T-helper 2 cell treated with Interferon-gamma antibody and Interleukin-4, amounts not matched to agents 5 μg/mL and 100 μg/mL, for 36 hours (primary cell): ENCODE results near the gene POPDC2.

Source experiments
- DNase-seq: peaks from one replicate; pipeline ENCODE4 v3.0.0; 2021; ENCODE audit warnings: low spot score
- H3K27ac Mint-ChIP-seq: one replicate; pipeline ENCODE4 v1.8.0; 2021; ENCODE audit warnings: mild to moderate bottlenecking, mixed read lengths
- H3K27me3 Mint-ChIP-seq: one replicate; pipeline ENCODE4 v1.8.0; 2021; ENCODE audit warnings: low read depth, mixed read lengths
- H3K36me3 Mint-ChIP-seq: one replicate; pipeline ENCODE4 v1.8.0; 2021; ENCODE audit warnings: low read depth, mixed read lengths
- H3K4me1 Mint-ChIP-seq: one replicate; pipeline ENCODE4 v1.8.0; 2021; ENCODE audit warnings: low read depth, mixed read lengths
- H3K4me3 Mint-ChIP-seq: one replicate; pipeline ENCODE4 v1.8.0; 2022; ENCODE audit warnings: mild to moderate bottlenecking, moderate library complexity, mixed read lengths
- H3K9me3 Mint-ChIP-seq: one replicate; pipeline ENCODE4 v1.8.0; 2021; ENCODE audit warnings: mixed read lengths

POPDC2 gene

GRCh38 chr3:119639494-119640350 is 20.7 kb downstream of the POPDC2 start:
- no peak for DNase-seq
- Mint-ChIP-seq H3K9me3 (no peaks in the 10 kb centered on the region), H3K4me1 (peaks cover 43% of the 10 kb centered on the region), H3K27ac (peak overlapping the region; percentile 90), H3K4me3 (peak overlapping the region; percentile 63), H3K27me3 (no peaks in the 10 kb centered on the region), H3K36me3 (peaks cover 13% of the 10 kb centered on the region)

GRCh38 chr3:119637679-119638477 is 22.5 kb downstream of the POPDC2 start:
- Mint-ChIP-seq H3K27me3 (no peaks in the 10 kb centered on the region), H3K36me3 (peaks cover 12% of the 10 kb centered on the region), H3K27ac (peak overlapping the region; percentile 90), H3K4me3 (peak overlapping the region; percentile 63), H3K9me3 (no peaks in the 10 kb centered on the region), H3K4me1 (peaks cover 40% of the 10 kb centered on the region)
- peak; percentile 9 for DNase-seq

- no peak overlapping the region for H3K4me3 Mint-ChIP-seq
- DNase-seq: no peak
- no peak overlapping the region for H3K27ac Mint-ChIP-seq
- H3K27me3 Mint-ChIP-seq: no peaks in the 10 kb centered on the region
- no peaks in the 10 kb centered on the region for H3K9me3 Mint-ChIP-seq
- H3K4me1 Mint-ChIP-seq: peaks cover 33% of the 10 kb centered on the region
- H3K36me3 Mint-ChIP-seq: peaks cover 12% of the 10 kb centered on the region
Observed at GRCh38 chr3:119636891-119637611, 23.3 kb downstream of the POPDC2 start.

GRCh38 chr3:119636249-119636648 is 24.1 kb downstream of the POPDC2 start:
- Mint-ChIP-seq H3K36me3 (peaks cover 9% of the 10 kb centered on the region), H3K4me3 (no peak overlapping the region), H3K27ac (peak overlapping the region; percentile 19), H3K27me3 (no peaks in the 10 kb centered on the region), H3K4me1 (peaks cover 33% of the 10 kb centered on the region), H3K9me3 (no peaks in the 10 kb centered on the region)
- DNase-seq: no peak

GRCh38 chr3:119635719-119636118 is 24.7 kb downstream of the POPDC2 start:
- DNase-seq: no peak
- Mint-ChIP-seq H3K9me3 (no peaks in the 10 kb centered on the region), H3K27ac (peak overlapping the region; percentile 19), H3K4me1 (peaks cover 36% of the 10 kb centered on the region), H3K27me3 (no peaks in the 10 kb centered on the region), H3K36me3 (peaks cover 7% of the 10 kb centered on the region), H3K4me3 (no peak overlapping the region)

GRCh38 chr3:119632829-119633228 is 27.6 kb downstream of the POPDC2 start:
- Mint-ChIP-seq H3K4me1 (peaks cover 27% of the 10 kb centered on the region), H3K9me3 (no peaks in the 10 kb centered on the region), H3K27me3 (no peaks in the 10 kb centered on the region), H3K4me3 (no peak overlapping the region), H3K36me3 (peaks cover 3% of the 10 kb centered on the region), H3K27ac (no peak overlapping the region)
- no peak for DNase-seq

GRCh38 chr3:119632216-119632615 is 28.2 kb downstream of the POPDC2 start:
- Mint-ChIP-seq H3K27me3 (no peaks in the 10 kb centered on the region), H3K9me3 (no peaks in the 10 kb centered on the region), H3K4me3 (no peak overlapping the region), H3K27ac (no peak overlapping the region), H3K4me1 (peaks cover 28% of the 10 kb centered on the region), H3K36me3 (peaks cover 2% of the 10 kb centered on the region)
- DNase-seq: no peak

- Mint-ChIP-seq H3K36me3 (peaks cover 2% of the 10 kb centered on the region), H3K4me1 (peaks cover 26% of the 10 kb centered on the region), H3K9me3 (no peaks in the 10 kb centered on the region), H3K4me3 (no peak overlapping the region), H3K27ac (no peak overlapping the region), H3K27me3 (no peaks in the 10 kb centered on the region)
- DNase-seq: no peak
Observed at GRCh38 chr3:119631516-119631915, 28.9 kb downstream of the POPDC2 start.

GRCh38 chr3:119630880-119631329 is 29.5 kb downstream of the POPDC2 start:
- Mint-ChIP-seq H3K4me3 (no peak overlapping the region), H3K27me3 (no peaks in the 10 kb centered on the region)

GRCh38 chr3:119630128-119630879 is 30.1 kb downstream of the POPDC2 start:
- Mint-ChIP-seq H3K27ac (no peak overlapping the region), H3K36me3 (peaks cover 2% of the 10 kb centered on the region)

More at GRCh38 chr3:119630880-119631329, 29.5 kb downstream of the POPDC2 start:
- H3K27ac Mint-ChIP-seq: no peak overlapping the region
- no peak for DNase-seq
- H3K36me3 Mint-ChIP-seq: peaks cover 2% of the 10 kb centered on the region
- no peaks in the 10 kb centered on the region for H3K9me3 Mint-ChIP-seq
- peaks cover 28% of the 10 kb centered on the region for H3K4me1 Mint-ChIP-seq

GRCh38 chr3:119628816-119629445 is 31.5 kb downstream of the POPDC2 start:
- Mint-ChIP-seq H3K36me3 (peaks cover 2% of the 10 kb centered on the region), H3K27me3 (no peaks in the 10 kb centered on the region), H3K4me1 (peaks cover 28% of the 10 kb centered on the region), H3K27ac (no peak overlapping the region), H3K9me3 (no peaks in the 10 kb centered on the region), H3K4me3 (no peak overlapping the region)
- no peak for DNase-seq

More at GRCh38 chr3:119630128-119630879, 30.1 kb downstream of the POPDC2 start:
- DNase-seq: no peak
- Mint-ChIP-seq H3K9me3 (no peaks in the 10 kb centered on the region), H3K4me3 (no peak overlapping the region), H3K27me3 (no peaks in the 10 kb centered on the region), H3K4me1 (peaks cover 28% of the 10 kb centered on the region)

GRCh38 chr3:119628390-119628789 is 32.0 kb downstream of the POPDC2 start:
- Mint-ChIP-seq H3K9me3 (no peaks in the 10 kb centered on the region), H3K36me3 (peaks cover 2% of the 10 kb centered on the region), H3K4me3 (no peak overlapping the region), H3K4me1 (peaks cover 28% of the 10 kb centered on the region), H3K27ac (no peak overlapping the region), H3K27me3 (no peaks in the 10 kb centered on the region)
- DNase-seq: peak; percentile 32

GRCh38 chr3:119627461-119627860 is 32.9 kb downstream of the POPDC2 start:
- DNase-seq: no peak
- Mint-ChIP-seq H3K9me3 (no peaks in the 10 kb centered on the region), H3K36me3 (peaks cover 2% of the 10 kb centered on the region), H3K4me3 (peak overlapping the region; percentile 10), H3K4me1 (peaks cover 28% of the 10 kb centered on the region), H3K27me3 (no peaks in the 10 kb centered on the region), H3K27ac (no peak overlapping the region)
